HL-60 (cell line): Measurements from ENCODE around the gene RBM18.

Experiments
- DNase-seq, 2 experiments: peaks; one replicate each; pipeline ENCODE4 v3.0.0-alpha.2; 2010 to 2020; ENCODE audit warnings: low read depth in 1 of 2, low spot score in 1 of 2
- H3K27ac ChIP-seq: fragments of 250-450 bp; sonication (Bioruptor Pico); replicated peaks from 2 replicates; pipeline ENCODE4 v1.5.1; 2020; ENCODE audit warnings: mild to moderate bottlenecking, moderate library complexity
- H3K27me3 ChIP-seq: fragments of 250-450 bp; sonication (Bioruptor Pico); 2 replicates; pipeline ENCODE4 v1.5.1; 2021; ENCODE audit warnings: mild to moderate bottlenecking, moderate library complexity; ENCODE audit not compliant: insufficient read depth, poor library complexity, severe bottlenecking
- H3K4me3 ChIP-seq: replicated peaks from 2 replicates; pipeline ENCODE4 v1.5.1; 2011; ENCODE audit warnings: mild to moderate bottlenecking, control low read depth, low read length; ENCODE audit not compliant: insufficient read depth
- GABPA ChIP-seq: IDR thresholded peaks from 2 replicates; pipeline ENCODE4 v1.6.1; 2012; ENCODE audit warnings: low read depth
- POLR2AphosphoS5 ChIP-seq: IDR thresholded peaks from 2 replicates; pipeline ENCODE4 v1.6.1; 2012; ENCODE audit warnings: low read depth
- REST ChIP-seq: IDR thresholded peaks from 2 replicates; pipeline ENCODE4 v1.6.1; 2012; ENCODE audit warnings: low read depth; ENCODE audit not compliant: insufficient replicate concordance
- SPI1 ChIP-seq: IDR thresholded peaks from 2 replicates; pipeline ENCODE4 v1.6.1; 2012; ENCODE audit warnings: low read depth, mild to moderate bottlenecking, borderline replicate concordance
- TF ChIP-seq, protein P1 (sequence below): IDR thresholded peaks from one replicate; pipeline ENCODE4 v1.5.1; 2011; ENCODE audit warnings: low read length, control low read depth, inconsistent platforms; ENCODE audit not compliant: insufficient read depth

The RBM18 gene

DNA sequence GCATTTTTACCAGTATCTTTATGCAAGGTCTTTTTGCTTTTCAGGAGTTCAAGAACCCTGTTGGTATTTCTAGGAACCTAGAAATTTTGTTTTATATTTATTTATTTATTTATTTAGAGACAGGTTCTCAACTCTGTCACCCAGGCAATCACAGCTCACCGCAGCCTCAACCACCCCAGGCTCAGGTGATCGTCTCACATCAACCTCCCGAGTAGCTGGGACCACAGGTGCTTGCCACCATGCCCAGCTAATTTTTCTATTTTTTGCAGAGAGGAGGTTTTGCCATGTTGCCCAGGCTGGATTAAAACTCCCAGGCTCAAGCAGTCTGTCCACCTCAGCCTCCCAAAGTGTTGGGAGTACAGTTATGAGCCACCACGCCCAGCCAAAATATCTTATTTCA lies 68.8 kb downstream of the RBM18 start:
- no peak for DNase-seq
- no peak overlapping the region for H3K4me3 ChIP-seq
- H3K27me3 ChIP-seq: no peaks in the 10 kb centered on the region
- no peak overlapping the region for H3K27ac ChIP-seq
- TF ChIP-seq POLR2AphosphoS5: no peak
- TF ChIP-seq GABPA: no peak
- no peak for TF ChIP-seq REST
- TF ChIP-seq SPI1: no peak
- TF ChIP-seq, protein P1, sequence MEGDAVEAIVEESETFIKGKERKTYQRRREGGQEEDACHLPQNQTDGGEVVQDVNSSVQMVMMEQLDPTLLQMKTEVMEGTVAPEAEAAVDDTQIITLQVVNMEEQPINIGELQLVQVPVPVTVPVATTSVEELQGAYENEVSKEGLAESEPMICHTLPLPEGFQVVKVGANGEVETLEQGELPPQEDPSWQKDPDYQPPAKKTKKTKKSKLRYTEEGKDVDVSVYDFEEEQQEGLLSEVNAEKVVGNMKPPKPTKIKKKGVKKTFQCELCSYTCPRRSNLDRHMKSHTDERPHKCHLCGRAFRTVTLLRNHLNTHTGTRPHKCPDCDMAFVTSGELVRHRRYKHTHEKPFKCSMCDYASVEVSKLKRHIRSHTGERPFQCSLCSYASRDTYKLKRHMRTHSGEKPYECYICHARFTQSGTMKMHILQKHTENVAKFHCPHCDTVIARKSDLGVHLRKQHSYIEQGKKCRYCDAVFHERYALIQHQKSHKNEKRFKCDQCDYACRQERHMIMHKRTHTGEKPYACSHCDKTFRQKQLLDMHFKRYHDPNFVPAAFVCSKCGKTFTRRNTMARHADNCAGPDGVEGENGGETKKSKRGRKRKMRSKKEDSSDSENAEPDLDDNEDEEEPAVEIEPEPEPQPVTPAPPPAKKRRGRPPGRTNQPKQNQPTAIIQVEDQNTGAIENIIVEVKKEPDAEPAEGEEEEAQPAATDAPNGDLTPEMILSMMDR: no peak

DNA sequence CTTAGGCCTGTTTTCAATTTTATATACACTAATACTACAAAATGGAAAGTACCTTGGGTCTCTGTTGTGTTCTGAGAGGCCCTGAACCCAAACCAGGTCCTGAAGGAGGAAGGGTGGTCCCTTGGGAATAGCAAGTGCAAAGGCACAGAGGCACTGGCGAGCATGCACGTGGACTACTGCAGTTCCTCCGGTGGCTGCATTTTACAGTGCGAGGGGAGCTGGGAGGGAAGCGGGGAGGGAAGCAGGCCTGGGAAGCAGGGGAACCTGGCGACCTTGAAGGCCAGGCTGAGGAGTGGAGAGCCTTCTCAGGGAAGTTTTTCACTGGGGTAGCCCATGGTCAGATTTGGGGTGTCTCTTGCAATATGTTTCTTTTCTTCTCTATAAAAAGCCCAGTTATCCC lies 71.0 kb downstream of the RBM18 start:
- Histone ChIP-seq H3K27ac (no peak overlapping the region), H3K27me3 (no peaks in the 10 kb centered on the region), H3K4me3 (no peak overlapping the region)
- DNase-seq: no peak
- TF ChIP-seq GABPA: no peak
- no peak for TF ChIP-seq POLR2AphosphoS5
- no peak for TF ChIP-seq SPI1
- TF ChIP-seq, protein P1: no peak
- no peak for TF ChIP-seq REST

DNA sequence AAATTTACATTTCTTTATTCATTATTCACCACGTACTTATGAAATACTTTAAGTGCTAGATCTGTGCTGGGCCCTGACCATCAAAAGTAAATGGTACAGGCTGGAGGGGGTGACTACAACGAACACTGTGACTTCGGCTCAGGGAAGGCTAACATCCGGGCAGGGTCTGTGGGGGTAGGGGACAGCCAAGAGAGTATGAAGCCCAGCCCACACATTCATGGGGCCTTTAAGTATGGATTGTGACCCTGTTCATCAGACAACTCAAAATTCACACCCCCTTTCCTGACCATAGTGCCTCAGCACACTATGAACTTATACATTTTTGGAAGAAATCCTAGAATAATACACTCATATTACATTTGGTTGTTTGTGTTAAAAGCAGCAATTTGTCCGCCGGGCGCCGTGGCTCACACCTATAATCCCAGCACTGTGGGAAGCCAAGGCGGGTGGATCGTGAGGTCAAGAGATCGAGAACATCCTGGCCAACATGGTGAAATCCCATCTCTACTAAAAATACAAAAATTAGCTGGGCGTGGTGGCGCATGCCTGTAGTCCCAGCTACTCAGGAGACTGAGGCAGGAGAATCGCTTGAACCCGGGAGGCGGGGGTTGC lies 71.6 kb downstream of the RBM18 start:
- DNase-seq: no peak
- Histone ChIP-seq H3K27ac (no peak overlapping the region), H3K4me3 (no peak overlapping the region), H3K27me3 (no peaks in the 10 kb centered on the region)
- no peak for TF ChIP-seq SPI1
- no peak for TF ChIP-seq REST
- TF ChIP-seq, protein P1: no peak
- no peak for TF ChIP-seq GABPA
- TF ChIP-seq POLR2AphosphoS5: no peak
